Erythroblast (primary cell): Measurements from ENCODE around the gene FAM50B.

ENCODE experiments used
- GATA1 ChIP-seq: IDR thresholded peaks from 2 replicates; pipeline ENCODE4 v1.6.1; 2011; ENCODE audit warnings: low read depth, mild to moderate bottlenecking, control low read depth, low read length, moderate library complexity
- POLR2A ChIP-seq: IDR thresholded peaks from 2 replicates; pipeline ENCODE4 v1.6.1; 2011; ENCODE audit warnings: mild to moderate bottlenecking, low read length

DNA sequence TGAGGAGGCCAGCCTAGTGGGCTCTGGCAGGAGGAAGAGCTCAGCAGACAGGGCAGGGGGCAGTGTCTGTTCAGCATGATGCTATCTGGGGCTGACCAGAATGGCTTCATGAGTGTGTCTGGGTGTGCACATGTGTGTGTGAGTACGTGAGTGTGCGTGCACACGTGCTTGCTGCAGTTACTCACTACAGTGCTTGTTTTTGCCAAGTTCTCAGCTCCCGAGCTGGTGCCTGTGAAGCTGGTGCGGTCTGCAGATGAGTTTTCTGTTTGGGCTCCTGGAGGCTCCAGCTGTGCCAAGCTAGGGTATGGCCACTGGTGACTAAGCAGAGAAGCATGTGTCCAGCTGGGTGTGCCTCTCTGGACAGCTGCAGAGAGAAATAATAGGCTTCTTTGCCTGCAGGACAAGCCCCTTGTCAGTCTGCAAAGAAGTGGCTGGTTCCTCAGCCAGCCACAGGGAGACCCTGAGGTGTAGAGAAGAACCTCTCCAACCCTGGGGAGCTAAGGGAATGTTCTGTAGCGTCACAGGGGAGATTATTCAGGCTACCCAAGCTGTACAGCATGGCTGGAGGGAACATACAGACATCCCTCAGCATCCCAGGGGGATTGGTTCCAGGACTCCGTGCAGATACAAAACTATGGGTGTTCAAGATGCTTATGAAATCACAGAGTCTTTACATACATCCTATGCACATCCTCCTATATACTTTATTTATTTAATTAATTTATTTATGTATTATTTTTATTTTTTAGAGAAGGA, 40.2 kb upstream of the FAM50B start:
- no peak for TF ChIP-seq POLR2A
- no peak for TF ChIP-seq GATA1
